ENCODE measurements around the gene KRT6A. TPM values are rescaled to one million over a fixed set of nuclear protein-coding genes. Genes with fewer than 3 reads are reported as not detected.

The KRT6A gene
- total RNA-seq, 4 donors from 2014 or later = 0.98 TPM; not detected in 3

GRCh38 chr12:52494100-52494499 is 1.0 kb upstream of the KRT6A start:
- TF ChIP-seq CTCF (IDR thresholded peaks at IDR 0.05; ENCODE audit: low read depth) = no peak

- no peak for TF ChIP-seq CTCF (IDR thresholded peaks at IDR 0.05; ENCODE audit: low read depth)
Measured at GRCh38 chr12:52488736-52489135, 4.3 kb downstream of the KRT6A start.

- TF ChIP-seq CTCF (IDR thresholded peaks at IDR 0.05; ENCODE audit: low read depth) = no peak
Measured at GRCh38 chr12:52487211-52487610, 5.8 kb downstream of the KRT6A start.

GRCh38 chr12:52486166-52487105 is 6.6 kb downstream of the KRT6A start:
- TF ChIP-seq CTCF (IDR thresholded peaks at IDR 0.05; ENCODE audit: low read depth) = no peak

- no peak for TF ChIP-seq CTCF (IDR thresholded peaks at IDR 0.05; ENCODE audit: low read depth)
Measured at GRCh38 chr12:52480073-52480472, 13.0 kb downstream of the KRT6A start.

GRCh38 chr12:52477651-52478050 is 15.4 kb downstream of the KRT6A start:
- no peak for TF ChIP-seq CTCF (IDR thresholded peaks at IDR 0.05; ENCODE audit: low read depth)

- TF ChIP-seq CTCF (IDR thresholded peaks at IDR 0.05; ENCODE audit: low read depth) = no peak
Measured at GRCh38 chr12:52474212-52474611, 18.8 kb downstream of the KRT6A start.
